Activated CD4-positive, alpha-beta T cell treated with anti-CD3 and anti-CD28 coated beads for 24 hours (primary cell): ENCODE measurements around the gene TXK.

ENCODE experiments used
- DNase-seq, 2 donors: peaks; one replicate each; pipeline ENCODE4 v3.0.0-alpha.2; 2020; ENCODE audit warnings: low read depth in 2 of 2

Gene TXK

DNA sequence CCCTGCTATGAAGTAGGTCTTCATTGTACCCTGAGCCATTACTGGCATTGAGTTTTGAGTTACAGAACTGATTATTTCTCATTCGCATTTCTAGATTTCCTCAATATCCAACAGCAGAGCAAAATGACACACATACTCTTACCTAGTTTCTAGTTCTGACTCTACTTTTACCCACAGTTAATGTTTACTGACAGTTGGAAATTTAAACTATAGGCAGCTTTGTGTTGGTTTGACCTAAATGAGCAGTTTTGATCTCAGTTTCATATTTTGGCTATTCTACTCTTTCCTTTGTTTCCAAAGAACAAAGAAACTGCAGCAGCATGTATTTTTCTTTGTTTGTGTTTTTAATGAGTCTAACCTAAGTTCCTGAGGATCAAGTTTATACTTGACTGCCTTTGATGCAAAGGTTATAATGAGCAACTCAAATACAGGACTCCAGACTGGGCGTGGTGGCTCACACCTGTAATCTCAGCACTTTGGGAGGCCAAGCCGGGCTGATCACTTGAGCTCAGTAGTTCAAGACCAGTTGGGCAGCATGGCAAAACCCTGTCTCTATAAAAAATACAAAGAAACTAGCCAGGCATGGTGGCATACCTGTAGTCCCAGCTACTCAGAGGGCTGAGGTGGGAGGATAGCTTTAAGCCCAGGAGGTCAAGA is 30.4 kb downstream of the TXK start:
- no peak for DNase-seq

DNA sequence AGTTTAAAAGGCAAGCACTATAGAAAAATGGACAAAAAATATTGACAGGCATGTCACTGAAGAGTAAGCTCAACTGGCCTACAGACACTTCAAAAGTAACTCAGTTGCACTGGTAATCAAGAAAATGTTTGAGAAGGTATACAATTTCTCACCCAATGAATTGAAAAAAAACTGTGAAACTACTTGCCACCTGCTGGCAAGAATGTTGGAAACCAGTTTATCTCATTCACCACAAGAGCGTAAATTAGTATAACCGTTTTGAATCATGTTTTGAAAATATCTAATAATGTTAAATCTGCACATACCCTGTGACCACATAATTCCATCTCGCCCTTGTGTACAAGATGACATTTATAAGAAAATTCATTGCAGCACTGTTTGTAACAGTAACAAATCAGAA is 31.7 kb downstream of the TXK start:
- no peak for DNase-seq

DNA sequence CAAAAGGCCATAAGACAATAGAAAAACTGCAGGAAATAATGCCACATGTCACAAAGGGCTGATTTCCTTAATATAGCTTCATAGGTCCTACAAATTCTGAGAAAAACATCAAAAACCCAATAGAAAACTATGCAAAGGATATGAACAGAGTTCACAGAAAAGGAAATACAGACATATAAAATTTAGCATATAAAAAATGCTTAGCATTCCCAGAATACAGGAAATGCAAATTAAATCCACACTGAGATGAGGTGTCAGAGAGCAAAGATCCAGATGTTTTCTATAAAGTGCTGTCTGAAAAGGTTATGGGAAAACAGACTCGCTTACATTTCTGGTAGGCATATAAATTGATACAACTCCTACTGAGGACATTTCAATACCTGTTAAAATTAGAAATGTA is 33.8 kb downstream of the TXK start:
- DNase-seq: no peak

DNA sequence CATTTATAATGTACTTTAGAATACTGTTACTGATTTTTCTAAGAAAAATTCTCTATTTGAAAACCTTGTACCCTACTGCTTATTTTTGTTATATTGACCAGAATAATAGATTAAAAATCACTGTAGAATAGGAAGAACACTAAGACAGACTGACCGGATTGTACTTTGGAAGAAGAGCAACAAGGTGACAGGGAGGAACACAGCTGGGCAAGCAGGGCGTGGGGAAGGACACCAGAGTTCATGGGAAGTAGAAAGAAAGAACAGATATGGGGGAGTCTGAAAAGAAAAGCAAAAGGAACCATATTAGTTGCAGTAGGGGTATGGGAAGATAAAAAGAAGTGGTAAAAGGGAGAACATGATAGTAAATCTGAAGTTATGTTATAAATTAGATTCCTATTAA is 38.6 kb downstream of the TXK start:
- no peak for DNase-seq

DNA sequence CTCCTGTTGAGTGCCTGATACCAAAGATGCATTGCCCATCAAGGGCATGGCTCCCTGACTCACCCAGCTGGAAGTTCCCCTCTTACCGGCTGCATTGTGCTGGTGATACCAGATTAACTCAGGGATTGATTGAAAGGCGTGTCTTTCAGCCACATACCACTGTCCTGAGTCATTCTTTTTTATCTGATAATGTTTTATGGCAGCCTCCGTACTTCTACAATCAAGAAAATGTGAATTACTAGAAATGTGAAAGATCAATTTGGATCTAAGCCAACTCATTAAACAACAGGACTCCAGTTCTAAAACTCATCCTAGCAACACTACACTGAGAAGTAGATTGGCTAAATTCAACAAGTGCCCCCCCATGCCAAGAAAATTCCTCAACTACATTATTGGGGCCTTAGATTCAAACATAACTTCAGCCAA is 40.0 kb downstream of the TXK start:
- DNase-seq: peak in 1 of 2 donors; percentile 7

DNA sequence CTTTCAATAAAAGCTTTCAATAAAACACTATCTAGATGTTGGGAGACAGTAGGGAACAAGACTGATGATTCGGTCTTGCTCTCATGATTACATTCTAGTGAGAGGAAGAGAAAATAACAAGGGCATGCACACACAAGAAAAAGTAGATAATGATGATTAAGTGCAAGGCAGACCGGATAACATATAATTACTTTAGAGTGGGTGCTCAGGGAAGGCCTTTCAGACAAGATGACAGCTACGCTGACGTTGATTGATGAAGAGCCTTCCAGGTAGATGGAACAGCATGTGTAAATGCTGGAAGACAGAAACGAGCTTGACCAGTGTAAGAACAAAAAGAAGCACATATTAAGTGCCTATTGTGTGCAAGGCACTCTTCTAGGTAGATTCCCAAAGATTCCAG is 43.4 kb downstream of the TXK start:
- no peak for DNase-seq

DNA sequence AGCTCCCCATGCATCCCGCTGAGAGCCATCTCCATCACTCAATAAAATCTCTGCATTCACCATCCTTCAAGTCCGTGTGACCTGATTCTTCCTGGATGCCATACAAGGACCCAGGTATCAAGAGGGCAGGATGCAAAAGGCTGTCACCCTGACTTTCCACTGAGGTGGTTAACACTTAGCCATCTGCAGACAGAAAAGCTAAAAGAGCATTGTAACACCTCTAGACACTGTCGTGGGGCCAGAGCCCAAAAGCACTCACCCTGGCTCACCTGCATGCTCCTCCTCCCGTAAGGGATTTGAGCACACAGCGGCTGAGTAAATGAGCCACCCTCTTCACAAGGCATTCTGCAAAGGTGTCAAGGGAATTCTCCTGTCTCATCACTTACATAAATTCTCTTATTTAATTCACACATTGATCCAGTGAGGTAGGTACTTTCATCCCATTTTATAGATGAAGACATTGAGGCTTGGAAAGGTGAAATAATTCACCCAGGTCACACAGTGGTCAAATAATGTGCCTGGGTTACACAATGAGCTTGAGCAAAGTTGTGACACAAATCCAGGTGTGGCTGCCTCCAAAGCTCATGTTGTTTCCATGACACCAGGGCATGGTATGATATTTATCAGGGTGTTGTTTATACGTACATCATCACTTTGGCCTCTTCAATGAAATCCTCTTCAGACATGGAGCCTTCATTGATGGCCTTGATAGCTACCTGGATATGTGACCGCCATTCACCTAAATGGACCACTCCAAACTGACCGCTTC is 48.0 kb downstream of the TXK start:
- no peak for DNase-seq

DNA sequence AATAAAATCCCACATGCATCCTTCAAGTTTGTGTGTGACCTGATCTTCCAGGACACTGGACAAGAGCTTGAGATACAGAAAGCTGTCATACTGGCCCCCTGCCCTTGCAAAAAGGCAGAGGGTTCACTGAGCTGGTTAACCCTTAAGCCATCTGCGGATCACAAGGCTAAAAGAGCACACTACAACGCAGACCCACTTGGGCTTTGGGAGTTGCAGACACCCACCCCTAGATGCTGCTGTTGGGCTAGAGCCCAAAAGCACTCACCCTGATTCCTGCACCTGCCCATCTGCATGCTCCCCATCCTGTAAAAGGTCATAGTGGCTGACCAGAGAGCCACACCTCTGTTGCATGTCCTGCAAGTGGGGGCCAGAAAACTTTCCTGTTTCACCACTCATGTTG is 51.1 kb downstream of the TXK start:
- DNase-seq: no peak

DNA sequence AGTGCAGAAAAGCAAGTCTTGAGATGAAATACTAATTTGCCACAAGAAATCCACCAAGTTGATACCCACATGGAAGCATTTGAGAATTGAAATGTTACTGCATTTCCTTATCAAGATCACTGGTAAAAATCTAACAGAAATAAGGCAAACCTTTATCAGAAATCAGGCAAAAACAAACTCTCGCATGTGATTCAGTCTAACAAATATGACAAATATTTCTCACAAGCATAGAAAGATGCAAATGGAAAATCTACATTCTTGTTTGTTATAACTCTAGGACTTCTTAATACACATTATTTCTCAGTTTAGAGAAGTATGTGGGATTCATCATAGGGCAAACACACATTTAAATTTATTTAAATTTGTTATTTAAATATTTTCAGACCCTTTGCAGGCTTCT is 52.9 kb downstream of the TXK start:
- no peak for DNase-seq

DNA sequence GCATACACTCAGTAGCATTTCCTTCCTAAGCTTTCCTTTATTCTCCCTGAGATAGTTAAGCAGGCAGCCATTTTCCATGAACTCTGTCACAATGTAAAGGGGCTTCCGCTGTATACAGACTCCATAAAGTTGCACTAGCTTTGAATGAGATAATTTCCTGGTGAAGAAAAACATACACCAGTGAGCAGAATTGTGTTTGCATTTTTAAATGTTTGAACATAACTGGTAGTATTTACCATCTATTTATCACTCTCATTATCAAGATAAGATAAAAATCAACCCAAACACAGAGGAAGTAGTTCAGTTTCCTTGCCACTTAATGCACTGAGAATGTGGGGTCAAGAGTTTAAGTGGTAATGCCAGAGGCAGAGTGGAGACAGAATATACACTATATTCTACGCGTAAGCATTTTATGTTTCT is 54.1 kb downstream of the TXK start:
- DNase-seq: no peak

DNA sequence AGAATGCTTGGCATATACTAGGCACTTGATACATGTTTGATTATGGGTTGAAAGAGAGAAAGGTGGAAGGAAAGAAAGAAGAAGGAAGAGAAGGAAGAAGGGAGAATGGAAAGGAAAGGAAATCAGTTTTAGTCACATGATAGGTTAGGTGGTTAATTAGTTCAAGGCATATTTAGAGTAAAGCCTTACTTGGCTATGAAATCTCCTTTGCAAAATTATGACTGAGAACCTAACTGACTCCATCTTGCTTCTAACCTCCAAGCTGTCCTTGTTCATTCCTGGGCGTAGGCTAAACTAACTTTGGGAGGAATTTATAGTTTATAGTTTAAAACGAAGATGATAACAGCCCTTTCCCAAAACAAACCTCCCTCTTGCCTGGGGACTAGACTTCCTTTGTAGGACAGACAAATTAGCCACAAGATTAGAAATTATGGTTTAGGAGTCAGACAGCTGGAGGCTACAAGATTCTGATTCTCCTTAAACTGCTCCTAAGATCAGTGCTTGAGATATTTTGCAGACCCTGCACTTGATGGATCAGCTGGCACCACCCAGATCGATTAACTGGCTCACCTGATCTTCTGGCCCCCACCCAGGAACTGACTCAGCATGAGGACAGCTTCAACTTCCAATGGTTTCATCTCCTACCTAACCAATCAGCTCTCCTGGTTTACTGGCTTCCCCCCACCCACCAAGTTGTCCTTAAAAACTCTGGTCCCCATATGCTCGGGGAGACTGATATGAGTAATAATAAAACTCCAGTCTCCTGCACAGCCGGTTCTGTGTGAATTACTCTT is 55.0 kb downstream of the TXK start:
- no peak for DNase-seq

DNA sequence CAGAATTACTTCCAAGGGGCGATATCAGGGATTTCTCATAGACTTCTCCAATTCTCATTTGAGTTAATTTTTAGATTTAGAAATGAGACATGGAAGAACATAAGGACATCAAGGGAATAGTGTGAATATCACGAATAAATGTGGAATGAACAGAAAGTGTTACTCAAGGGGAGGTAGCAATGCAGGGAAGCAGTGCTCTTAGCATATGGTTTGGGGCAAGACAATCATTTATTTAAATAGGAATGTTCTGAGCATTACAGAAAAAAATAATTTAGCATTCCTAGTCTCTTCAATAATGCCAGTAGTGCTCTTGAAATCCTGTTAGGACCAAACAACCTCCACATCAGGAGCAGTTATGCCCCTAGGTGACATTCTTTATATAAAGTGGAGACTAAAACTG is 55.6 kb downstream of the TXK start:
- DNase-seq: no peak

DNA sequence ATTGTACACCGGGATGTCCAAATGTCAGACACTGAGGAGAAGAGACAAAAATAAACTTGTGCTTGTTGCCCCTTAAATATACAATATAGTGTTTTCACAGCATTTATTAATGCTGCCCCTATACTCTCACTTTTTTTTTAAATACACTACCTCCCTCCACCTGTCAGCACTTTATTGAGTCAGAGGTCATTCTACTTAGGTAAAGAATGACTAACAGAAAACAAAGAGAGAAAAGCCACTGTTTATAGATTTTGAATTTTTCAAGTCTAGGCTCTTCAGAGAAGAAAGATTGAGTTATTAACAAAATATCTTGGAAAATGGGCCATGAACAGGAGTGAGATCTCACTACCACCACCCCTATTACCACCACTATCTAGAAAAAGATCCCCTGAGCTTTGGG is 59.4 kb downstream of the TXK start:
- DNase-seq: no peak

DNA sequence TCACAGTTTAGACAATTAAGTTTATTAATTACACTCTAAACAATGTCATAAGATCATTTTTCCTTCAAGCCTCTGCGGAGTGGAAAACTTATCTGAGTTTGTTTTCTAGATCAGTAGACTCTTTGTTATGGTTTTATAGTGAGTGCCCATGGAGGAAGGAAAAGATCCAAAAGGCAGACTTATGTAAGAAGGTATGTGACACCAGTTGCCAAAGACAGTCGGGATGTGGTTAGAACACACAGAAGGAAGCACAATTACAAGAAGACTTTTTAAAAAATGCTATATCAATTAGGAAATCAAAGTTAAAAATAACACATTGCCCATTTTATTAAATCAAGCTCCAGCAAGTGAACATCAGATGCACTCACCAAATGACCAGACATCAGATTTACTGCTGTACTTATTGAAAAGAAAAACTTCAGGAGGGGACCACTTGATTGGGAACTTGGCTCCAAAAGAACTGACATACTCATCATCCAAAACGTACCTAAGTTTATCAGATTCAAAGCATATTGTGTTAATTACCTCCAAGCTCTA is 60.4 kb downstream of the TXK start:
- DNase-seq: no peak

DNA sequence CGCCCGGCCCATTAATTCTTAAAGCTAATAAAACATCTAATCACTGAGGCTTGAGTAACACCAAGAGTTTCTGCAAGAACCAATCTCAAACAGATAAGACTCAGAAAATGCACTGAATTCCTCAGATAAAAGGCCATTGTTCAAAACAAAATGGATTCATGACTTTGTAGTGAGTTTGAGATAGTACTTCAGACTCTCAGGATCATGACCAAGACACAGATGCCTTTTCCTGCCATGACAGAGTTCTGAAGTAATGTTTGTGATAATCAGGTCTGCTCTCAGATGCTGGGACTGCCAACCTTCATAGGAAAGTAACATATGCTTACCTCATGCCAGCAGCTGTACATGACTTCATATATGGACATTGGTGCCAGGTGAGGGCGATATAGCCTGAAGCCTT is 62.9 kb downstream of the TXK start:
- no peak for DNase-seq

DNA sequence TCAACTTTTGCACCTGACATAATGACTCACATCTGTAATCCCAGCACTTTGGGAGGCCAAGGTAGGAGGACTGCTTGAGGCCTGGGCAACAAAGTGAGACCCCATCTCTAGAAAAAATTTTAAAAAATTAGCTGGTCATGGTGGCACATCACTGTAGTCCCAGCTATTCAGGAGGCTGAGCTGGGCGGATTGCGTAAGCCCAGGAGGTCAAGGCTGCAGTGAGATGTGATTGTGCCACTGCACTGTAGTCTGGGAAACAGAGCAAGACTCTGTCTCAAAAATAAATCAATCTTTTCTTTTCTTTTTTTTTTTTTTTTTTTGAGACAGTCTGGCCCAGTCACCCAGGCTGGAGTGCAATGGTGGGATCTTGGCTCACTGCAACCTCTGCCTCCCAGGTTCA is 65.0 kb downstream of the TXK start:
- no peak for DNase-seq

DNA sequence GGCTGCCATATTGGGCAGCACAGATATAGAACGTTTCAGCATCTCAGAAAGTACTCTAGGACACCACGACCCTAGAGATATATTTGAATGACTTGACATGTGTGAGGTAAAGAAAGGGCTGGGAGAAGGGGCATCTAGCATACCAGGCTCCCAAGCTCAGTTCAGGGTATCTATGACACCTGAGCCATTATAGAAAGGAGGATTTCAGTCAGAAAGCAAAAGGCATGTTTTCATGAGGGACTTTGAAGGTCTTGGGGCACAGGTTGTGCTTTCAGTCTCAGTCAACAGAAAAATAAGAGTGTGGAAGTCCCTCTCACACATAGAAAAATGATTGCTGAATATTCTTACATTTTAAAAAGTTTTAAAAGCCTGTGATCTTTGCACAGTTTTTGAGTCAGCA is 65.9 kb downstream of the TXK start:
- DNase-seq: no peak

DNA sequence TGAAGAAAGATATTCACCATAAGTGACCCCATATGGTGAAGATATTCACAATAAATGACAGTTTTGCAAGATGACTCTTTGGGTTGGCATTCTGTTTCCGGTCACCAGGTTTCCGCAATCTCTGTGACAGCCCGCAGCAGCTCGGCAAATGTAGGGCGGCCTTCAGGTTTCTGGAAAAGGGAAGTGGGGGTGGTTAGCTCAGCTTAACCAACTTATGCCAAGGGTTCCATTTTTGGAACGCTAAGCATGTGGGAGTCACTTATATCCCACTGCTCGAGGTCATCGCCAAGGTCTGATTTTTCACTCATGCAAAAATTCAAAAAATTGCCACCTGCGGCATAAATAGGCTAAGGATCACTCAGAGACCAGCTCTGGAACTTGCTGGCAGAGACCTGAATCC is 66.5 kb downstream of the TXK start:
- no peak for DNase-seq

DNA sequence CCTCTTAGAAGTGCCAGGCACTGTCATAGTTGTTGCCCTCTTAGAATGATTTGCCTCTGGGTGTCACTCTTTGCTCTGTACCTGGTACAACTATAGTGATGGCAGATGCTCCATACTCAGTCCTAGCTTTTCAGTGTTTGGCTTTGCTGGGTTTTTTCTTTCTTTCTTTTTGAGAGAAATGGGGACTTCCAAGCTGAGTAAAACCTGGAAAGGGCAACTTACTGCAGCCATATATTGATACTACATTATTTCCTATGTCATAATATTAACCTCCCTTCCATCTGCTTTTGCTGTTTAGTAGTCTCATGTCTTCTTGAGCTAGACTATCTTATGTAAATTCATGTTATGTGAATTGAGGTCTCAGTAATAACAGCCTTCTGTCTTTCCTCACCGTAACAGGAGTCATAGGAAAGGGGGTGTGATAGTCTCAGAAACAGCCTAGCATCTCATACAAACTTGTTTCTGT is 68.4 kb downstream of the TXK start:
- DNase-seq: no peak

DNA sequence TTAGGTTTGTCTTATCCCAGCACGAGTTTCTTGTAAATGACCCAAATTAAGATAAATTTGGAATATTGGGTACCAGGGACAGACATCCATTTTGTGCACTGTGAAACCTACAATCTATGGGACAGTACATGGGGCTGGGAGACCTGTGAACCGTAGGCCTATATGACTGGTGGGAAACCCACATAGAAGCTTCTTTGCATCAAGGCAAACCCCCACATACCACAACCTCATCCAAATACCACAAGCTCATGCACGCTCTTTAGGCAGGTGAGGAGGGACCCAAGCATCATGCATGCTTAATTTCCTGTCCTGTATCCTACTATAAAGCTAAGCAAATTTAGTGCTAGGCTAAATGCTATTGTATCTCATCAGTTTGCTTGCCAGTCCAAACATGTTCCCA is 69.7 kb downstream of the TXK start:
- no peak for DNase-seq

DNA sequence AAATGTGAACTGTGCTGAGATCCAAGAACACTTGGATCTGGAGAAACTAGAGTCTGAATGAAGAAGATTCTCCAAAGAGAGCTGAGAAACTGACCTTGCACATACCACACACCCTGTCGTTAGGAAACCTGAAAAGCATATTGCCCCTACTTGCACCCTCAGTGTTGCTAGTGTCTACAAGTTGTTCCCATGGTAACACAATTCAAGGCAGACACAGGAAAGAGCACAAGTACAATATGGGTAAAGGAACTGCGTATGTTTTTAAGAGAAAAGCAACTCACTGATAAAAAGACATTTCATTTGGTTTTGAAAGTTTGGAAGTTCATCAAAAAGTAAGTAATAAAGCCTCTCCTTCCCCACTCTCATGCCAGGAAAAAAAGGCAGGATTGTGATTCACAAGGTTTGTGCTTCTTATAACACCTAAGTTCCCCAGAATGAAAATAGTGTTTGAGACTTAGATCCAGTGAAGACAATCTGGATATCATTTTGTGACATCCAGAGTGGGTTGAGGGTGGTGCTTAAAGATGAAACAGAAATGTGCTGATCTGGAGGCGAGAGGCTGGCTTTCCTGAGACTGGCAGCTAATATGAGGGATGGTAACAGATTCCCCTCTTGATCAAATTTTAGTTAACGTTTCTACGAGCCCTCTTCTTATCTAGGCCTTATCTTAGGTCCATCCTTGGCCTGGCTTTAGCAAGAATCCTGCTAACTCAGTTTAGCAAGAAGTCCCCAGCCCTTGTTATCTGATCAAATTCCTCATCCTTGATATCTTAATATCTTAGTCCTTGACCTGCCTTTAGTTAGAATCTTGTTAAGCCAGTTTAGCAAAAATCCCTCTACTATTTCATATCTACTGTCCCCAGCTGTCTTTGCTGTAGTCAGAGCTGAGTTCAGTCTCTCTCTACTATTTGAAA is 75.2 kb downstream of the TXK start:
- DNase-seq: no peak
